HG03196 (cell line): ENCODE results near the gene TNFAIP6.
"Not testable (repeated sequence)": the region's sequence is repeated elsewhere in the genome, so short reads cannot be mapped to it uniquely, and the experiment has no call there.

Source experiments
- ATAC-seq: cut with Tn5 transposase; IDR thresholded peaks from one replicate; pipeline ENCODE4 v1.9.1; 2021; ENCODE audit not compliant: unreplicated experiment

The TNFAIP6 gene

GRCh38 chr2:151357359-151357758 is at the start of gene TNFAIP6:
Gene TNFAIP6, plus strand, starts transcription at chr2:151357592. Its CDS starts 75 bp downstream, at chr2:151357667.
- ATAC-seq: no peak

GRCh38 chr2:151310313-151310712 is 47.1 kb upstream of the TNFAIP6 start:
- ATAC-seq: not testable (repeated sequence)

- ATAC-seq: not testable (repeated sequence)
Measured at GRCh38 chr2:151312440-151312839, 45.0 kb upstream of the TNFAIP6 start.

- ATAC-seq: no peak
Measured at GRCh38 chr2:151315381-151315903, 42.0 kb upstream of the TNFAIP6 start.

GRCh38 chr2:151325581-151326095 is 31.8 kb upstream of the TNFAIP6 start:
- ATAC-seq: no peak

- no peak for ATAC-seq
Measured at GRCh38 chr2:151326554-151326953, 30.8 kb upstream of the TNFAIP6 start.

GRCh38 chr2:151329998-151330397 is 27.4 kb upstream of the TNFAIP6 start:
- ATAC-seq: no peak

GRCh38 chr2:151333083-151333482 is 24.3 kb upstream of the TNFAIP6 start:
- ATAC-seq: no peak

- ATAC-seq: no peak
Measured at GRCh38 chr2:151334082-151334815, 23.1 kb upstream of the TNFAIP6 start.

- ATAC-seq: no peak
Measured at GRCh38 chr2:151336863-151337371, 20.5 kb upstream of the TNFAIP6 start.

GRCh38 chr2:151337643-151338042 is 19.7 kb upstream of the TNFAIP6 start:
- ATAC-seq: no peak

- no peak for ATAC-seq
Measured at GRCh38 chr2:151338115-151338514, 19.3 kb upstream of the TNFAIP6 start.

- no peak for ATAC-seq
Measured at GRCh38 chr2:151343073-151343472, 14.3 kb upstream of the TNFAIP6 start.

GRCh38 chr2:151344191-151344590 is 13.2 kb upstream of the TNFAIP6 start:
- ATAC-seq: not testable (repeated sequence)

- no peak for ATAC-seq
Measured at GRCh38 chr2:151344906-151345305, 12.5 kb upstream of the TNFAIP6 start.

- ATAC-seq: no peak
Measured at GRCh38 chr2:151347294-151347693, 10.1 kb upstream of the TNFAIP6 start.

- ATAC-seq: no peak
Measured at GRCh38 chr2:151347906-151348305, 9.5 kb upstream of the TNFAIP6 start.

GRCh38 chr2:151350579-151351195 is 6.7 kb upstream of the TNFAIP6 start:
- no peak for ATAC-seq

GRCh38 chr2:151353995-151354394 is 3.4 kb upstream of the TNFAIP6 start:
- no peak for ATAC-seq

GRCh38 chr2:151354807-151355206 is 2.6 kb upstream of the TNFAIP6 start:
- ATAC-seq: no peak

GRCh38 chr2:151358166-151358970 is 976 bp downstream of the TNFAIP6 start:
- no peak for ATAC-seq
